ENCODE data around the gene TEAD3.
A peak's percentile ranks its signal among the peaks of the same experiment; 100 is the strongest.

DNA sequence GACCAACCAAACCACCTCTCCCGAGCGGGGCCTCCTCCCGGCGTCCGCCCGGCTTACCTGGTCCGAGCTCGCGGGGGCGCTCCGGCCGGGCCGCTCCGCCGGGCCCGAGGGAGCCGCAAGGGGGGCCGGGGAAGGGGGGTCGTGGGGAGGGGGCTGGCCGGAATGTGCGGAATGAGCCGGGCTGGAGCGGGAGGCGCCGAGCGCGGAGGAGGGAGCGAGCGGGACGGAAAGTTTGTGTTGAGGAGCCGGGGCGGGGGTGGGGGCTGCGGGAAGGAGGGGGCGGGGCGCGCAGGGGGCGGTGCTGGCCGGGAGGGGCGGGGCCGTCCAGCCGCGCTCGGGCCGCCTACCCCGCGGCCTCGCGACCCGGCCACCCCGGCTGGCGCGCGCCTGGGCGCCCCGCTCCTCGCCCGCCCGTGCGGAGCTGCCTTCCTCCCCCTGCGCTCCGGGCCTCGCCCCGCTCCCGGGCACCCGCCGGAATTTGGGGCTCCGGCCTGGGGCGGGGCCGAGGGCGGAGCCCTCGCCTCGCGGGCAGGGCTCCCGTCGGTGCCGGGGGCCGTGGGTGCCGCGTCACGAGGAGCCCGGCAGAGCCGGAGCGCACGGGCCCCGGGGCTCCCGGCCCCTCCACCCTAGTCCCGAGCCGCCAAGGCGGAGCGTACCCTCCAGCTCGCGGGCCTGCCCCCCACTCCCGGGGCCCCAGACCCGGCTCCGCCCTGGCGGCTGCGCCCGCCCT is at the start of gene TEAD3:
- TF ChIP-seq, protein P1, sequence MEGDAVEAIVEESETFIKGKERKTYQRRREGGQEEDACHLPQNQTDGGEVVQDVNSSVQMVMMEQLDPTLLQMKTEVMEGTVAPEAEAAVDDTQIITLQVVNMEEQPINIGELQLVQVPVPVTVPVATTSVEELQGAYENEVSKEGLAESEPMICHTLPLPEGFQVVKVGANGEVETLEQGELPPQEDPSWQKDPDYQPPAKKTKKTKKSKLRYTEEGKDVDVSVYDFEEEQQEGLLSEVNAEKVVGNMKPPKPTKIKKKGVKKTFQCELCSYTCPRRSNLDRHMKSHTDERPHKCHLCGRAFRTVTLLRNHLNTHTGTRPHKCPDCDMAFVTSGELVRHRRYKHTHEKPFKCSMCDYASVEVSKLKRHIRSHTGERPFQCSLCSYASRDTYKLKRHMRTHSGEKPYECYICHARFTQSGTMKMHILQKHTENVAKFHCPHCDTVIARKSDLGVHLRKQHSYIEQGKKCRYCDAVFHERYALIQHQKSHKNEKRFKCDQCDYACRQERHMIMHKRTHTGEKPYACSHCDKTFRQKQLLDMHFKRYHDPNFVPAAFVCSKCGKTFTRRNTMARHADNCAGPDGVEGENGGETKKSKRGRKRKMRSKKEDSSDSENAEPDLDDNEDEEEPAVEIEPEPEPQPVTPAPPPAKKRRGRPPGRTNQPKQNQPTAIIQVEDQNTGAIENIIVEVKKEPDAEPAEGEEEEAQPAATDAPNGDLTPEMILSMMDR (IDR thresholded peaks at IDR 0.05), result peak in 1 of 6 experiments; percentile 6
- TF ChIP-seq POLR2A (IDR thresholded peaks at IDR 0.05), result peak in 2 of 4 donors; percentile 69 to 80

Measured in esophagus squamous epithelium (tissue), 4 donors.